Mesendoderm (in vitro differentiated cells): ENCODE data around the gene LAMTOR1.

Experiments used
- DNase-seq: peaks from one replicate; pipeline ENCODE4 v3.0.0; 2013
- H2AK5ac ChIP-seq: 2 replicates; pipeline ENCODE4 v1.6.1; 2013; ENCODE audit warnings: low read length, inconsistent platforms
- H2BK120ac ChIP-seq: 2 replicates; pipeline ENCODE4 v1.6.1; 2013; ENCODE audit warnings: low read depth, mild to moderate bottlenecking, low read length, moderate library complexity, mixed read lengths
- H2BK15ac ChIP-seq: replicated peaks from 2 replicates; pipeline ENCODE4 v1.6.1; 2013; ENCODE audit warnings: low read depth, mild to moderate bottlenecking, moderate library complexity
- H2BK5ac ChIP-seq: 2 replicates; pipeline ENCODE4 v1.6.1; 2013; ENCODE audit warnings: low read length, inconsistent platforms
- H3K18ac ChIP-seq: 2 replicates; pipeline ENCODE4 v1.6.1; 2013; ENCODE audit warnings: mild to moderate bottlenecking, low read length, mixed read lengths
- H3K23ac ChIP-seq: one replicate; pipeline ENCODE4 v1.6.1; 2013; ENCODE audit warnings: low read length
- H3K27ac ChIP-seq: 2 replicates; pipeline ENCODE4 v1.5.1; 2013; ENCODE audit warnings: low read depth, mild to moderate bottlenecking, inconsistent platforms, low read length, moderate library complexity
- H3K27me3 ChIP-seq: 2 replicates; pipeline ENCODE4 v1.6.1; 2013; ENCODE audit warnings: low read length, control low read depth, mild to moderate bottlenecking, inconsistent platforms; ENCODE audit not compliant: insufficient read depth, poor library complexity
- H3K36me3 ChIP-seq: 2 replicates; pipeline ENCODE4 v1.6.1; 2013; ENCODE audit warnings: low read length, inconsistent platforms; ENCODE audit not compliant: control insufficient read depth, insufficient read depth
- H3K4ac ChIP-seq: one replicate; pipeline ENCODE4 v1.6.1; 2013; ENCODE audit warnings: low read depth, mild to moderate bottlenecking, low read length, moderate library complexity
- H3K4me1 ChIP-seq: 2 replicates; pipeline ENCODE4 v1.6.1; 2013; ENCODE audit warnings: low read depth, low read length, inconsistent platforms; ENCODE audit not compliant: control insufficient read depth
- H3K4me2 ChIP-seq: 2 replicates; pipeline ENCODE4 v1.6.1; 2013; ENCODE audit warnings: low read length
- H3K4me3 ChIP-seq: 2 replicates; pipeline ENCODE4 v1.5.1; 2013; ENCODE audit warnings: mild to moderate bottlenecking, low read length
- H3K56ac ChIP-seq: one replicate; pipeline ENCODE4 v1.6.1; 2013; ENCODE audit warnings: low read length
- H3K79me1 ChIP-seq: 2 replicates; pipeline ENCODE4 v1.6.1; 2013; ENCODE audit warnings: low read length, inconsistent platforms
- H3K79me2 ChIP-seq: 2 replicates; pipeline ENCODE4 v1.6.1; 2013; ENCODE audit warnings: mild to moderate bottlenecking, low read length; ENCODE audit not compliant: control insufficient read depth, insufficient read depth
- H3K9ac ChIP-seq: 2 replicates; pipeline ENCODE4 v1.6.1; 2013; ENCODE audit warnings: low read length, inconsistent platforms
- H4K5ac ChIP-seq: one replicate; pipeline ENCODE4 v1.6.1; 2013; ENCODE audit warnings: low read length
- H4K8ac ChIP-seq: one replicate; pipeline ENCODE4 v1.6.1; 2013; ENCODE audit warnings: low read depth, mild to moderate bottlenecking, control low read depth, low read length, moderate library complexity
- WGBS: extraction: QIAGEN DNeasy Blood & Tissue Kit; methylation state at CpG from one replicate; pipeline ENCODE4 v1.1.7; 2013; ENCODE audit warnings: low lambda C conversion rate, missing lambda C conversion rate; ENCODE audit not compliant: insufficient coverage; ENCODE audit errors: extremely low coverage; 5-methylcytosine and 5-hydroxymethylcytosine counted together

The LAMTOR1 gene

DNA sequence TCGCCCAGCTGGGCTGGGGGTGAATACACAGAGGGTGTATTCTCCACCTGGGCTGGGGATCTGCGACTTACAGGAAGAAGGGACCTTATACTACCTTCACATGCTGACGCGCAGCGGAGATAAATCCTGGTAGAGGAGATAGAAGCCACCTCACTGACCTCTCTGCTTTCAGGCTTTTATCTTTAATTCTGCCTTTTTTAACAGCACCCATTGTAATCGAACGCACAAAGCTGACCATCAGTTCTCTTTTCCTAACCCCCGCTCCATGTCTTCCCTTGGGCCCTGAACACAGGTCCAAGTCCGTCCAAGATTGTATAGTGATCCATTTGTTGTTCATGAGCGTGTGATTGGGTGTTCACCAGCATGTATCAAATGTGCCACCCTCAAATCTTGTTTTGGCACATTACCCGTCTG, 664 bp upstream of the LAMTOR1 start:
- H3K56ac ChIP-seq: peak overlapping the region; percentile 87
- H2BK120ac ChIP-seq: no peak overlapping the region
- peak overlapping the region; percentile 5 for H3K4me2 ChIP-seq
- H3K4me1 ChIP-seq: peaks cover 5% of the 10 kb centered on the region
- no peaks in the 10 kb centered on the region for H3K27me3 ChIP-seq
- peaks cover 29% of the 10 kb centered on the region for H3K79me1 ChIP-seq
- H4K8ac ChIP-seq: peak overlapping the region; percentile 68
- DNase-seq: no peak
- no peak overlapping the region for H3K23ac ChIP-seq
- H3K36me3 ChIP-seq: peaks cover under 1% of the 10 kb centered on the region
- peaks cover 27% of the 10 kb centered on the region for H3K79me2 ChIP-seq
- H3K9ac ChIP-seq: peak overlapping the region; percentile 57
- no peak overlapping the region for H3K4me3 ChIP-seq
- WGBS: no CpG with 5 or more reads among the region's 11 CpGs
- H3K4ac ChIP-seq: peak overlapping the region; percentile 90
- H2AK5ac ChIP-seq: peak overlapping the region; percentile 4
- H2BK15ac ChIP-seq: no peak overlapping the region
- H2BK5ac ChIP-seq: peak overlapping the region; percentile 5
- no peak overlapping the region for H3K18ac ChIP-seq
- peak overlapping the region; percentile 46 for H3K27ac ChIP-seq
- peak overlapping the region; percentile 64 for H4K5ac ChIP-seq

DNA sequence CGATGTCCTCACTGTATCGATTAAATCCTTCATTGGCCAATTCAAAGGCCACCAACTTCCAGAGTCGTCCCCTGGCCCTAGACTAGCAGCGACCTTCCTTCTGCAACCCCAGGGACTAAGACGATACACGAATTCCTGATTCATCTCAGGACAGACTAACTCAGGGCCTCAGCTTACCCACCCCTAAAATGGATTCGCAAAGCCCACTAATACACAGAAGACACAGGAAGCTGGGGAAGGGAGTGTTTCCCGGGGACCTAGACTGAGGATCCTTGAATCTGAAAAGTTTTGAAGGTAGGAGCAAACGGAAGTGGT, 509 bp downstream of the LAMTOR1 start:
- Histone ChIP-seq H2BK120ac (peak overlapping the region; percentile 75), H2BK5ac (peak overlapping the region; percentile 69), H3K36me3 (peaks cover 6% of the 10 kb centered on the region), H3K4ac (peak overlapping the region; percentile 94), H3K18ac (peak overlapping the region; percentile 85), H3K4me1 (peaks cover 5% of the 10 kb centered on the region), H3K23ac (peak overlapping the region; percentile 75), H3K79me1 (peaks cover 31% of the 10 kb centered on the region), H3K4me3 (peak overlapping the region; percentile 88), H3K79me2 (peaks cover 27% of the 10 kb centered on the region), H3K27ac (peak overlapping the region; percentile 93), H2BK15ac (no peak overlapping the region), H4K8ac (peak overlapping the region; percentile 59), H3K9ac (peak overlapping the region; percentile 88), H3K4me2 (peak overlapping the region; percentile 94), H3K27me3 (no peaks in the 10 kb centered on the region), H2AK5ac (peak overlapping the region; percentile 80), H4K5ac (no peak overlapping the region), H3K56ac (peak overlapping the region; percentile 98)
- DNase-seq: no peak
- no CpG with 5 or more reads among the region's 9 CpGs for WGBS

DNA sequence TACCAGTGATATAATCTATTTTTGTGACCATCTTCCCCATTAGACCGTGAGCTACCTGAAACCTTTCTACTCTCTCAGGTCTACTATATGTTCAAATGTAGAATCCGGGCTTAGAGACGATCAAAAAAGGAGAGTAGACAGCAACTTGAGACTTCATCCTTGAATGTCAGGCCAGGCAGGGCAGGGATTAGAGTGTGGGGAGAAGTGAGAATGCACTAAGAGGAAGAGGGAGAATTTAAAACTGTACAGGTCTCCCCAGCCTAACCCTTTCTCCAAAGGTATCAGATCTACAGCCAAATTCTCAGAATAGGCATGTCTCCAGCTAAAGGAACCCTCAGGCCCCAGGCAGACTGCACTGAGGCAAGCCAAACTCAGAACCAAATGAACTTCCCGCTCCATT, 935 bp downstream of the LAMTOR1 start:
- Histone ChIP-seq H4K8ac (no peak overlapping the region), H3K18ac (no peak overlapping the region), H2BK120ac (no peak overlapping the region), H3K79me2 (peaks cover 27% of the 10 kb centered on the region), H4K5ac (no peak overlapping the region), H3K4me3 (peak overlapping the region; percentile 88), H2BK15ac (no peak overlapping the region), H3K79me1 (peaks cover 31% of the 10 kb centered on the region), H2AK5ac (peak overlapping the region; percentile 80), H3K23ac (no peak overlapping the region), H3K9ac (peak overlapping the region; percentile 88), H3K4me2 (peak overlapping the region; percentile 94), H3K27me3 (no peaks in the 10 kb centered on the region), H3K36me3 (peaks cover 6% of the 10 kb centered on the region), H3K27ac (no peak overlapping the region), H3K56ac (peak overlapping the region; percentile 98), H2BK5ac (no peak overlapping the region), H3K4me1 (peaks cover 5% of the 10 kb centered on the region), H3K4ac (no peak overlapping the region)
- no peak for DNase-seq
- WGBS: no CpG with 5 or more reads among the region's 4 CpGs

DNA sequence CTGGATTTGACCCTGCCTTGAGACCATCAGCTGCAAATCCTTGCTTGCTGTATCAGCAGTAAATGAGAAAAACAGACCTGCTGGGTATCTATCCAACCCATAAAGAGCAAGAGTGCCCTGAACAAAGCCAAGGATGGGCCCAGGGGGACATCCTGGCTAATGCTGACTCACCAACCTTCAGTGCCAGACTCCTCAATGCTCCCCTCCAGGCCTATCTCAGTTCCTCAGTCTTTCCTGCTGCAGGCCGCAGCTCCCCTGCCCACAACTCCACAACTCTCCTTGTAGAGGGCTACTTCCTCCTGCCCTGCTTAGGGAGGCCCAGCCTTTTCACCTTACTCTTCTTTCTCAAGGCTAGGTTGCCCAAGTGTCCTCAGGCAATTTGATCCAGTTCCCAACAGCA, 2.6 kb downstream of the LAMTOR1 start:
- H2BK120ac ChIP-seq: no peak overlapping the region
- H3K27me3 ChIP-seq: no peaks in the 10 kb centered on the region
- no peak overlapping the region for H3K23ac ChIP-seq
- no peak overlapping the region for H3K9ac ChIP-seq
- no peak overlapping the region for H3K4me2 ChIP-seq
- H2BK15ac ChIP-seq: no peak overlapping the region
- DNase-seq: no peak
- WGBS: no CpG with 5 or more reads among the region's 1 CpG
- no peak overlapping the region for H3K56ac ChIP-seq
- H3K79me1 ChIP-seq: peaks cover 31% of the 10 kb centered on the region
- peaks cover 6% of the 10 kb centered on the region for H3K36me3 ChIP-seq
- H4K5ac ChIP-seq: no peak overlapping the region
- H4K8ac ChIP-seq: no peak overlapping the region
- H3K27ac ChIP-seq: no peak overlapping the region
- no peak overlapping the region for H2AK5ac ChIP-seq
- H3K4me3 ChIP-seq: no peak overlapping the region
- no peak overlapping the region for H2BK5ac ChIP-seq
- peaks cover 27% of the 10 kb centered on the region for H3K79me2 ChIP-seq
- H3K18ac ChIP-seq: no peak overlapping the region
- H3K4me1 ChIP-seq: peaks cover 5% of the 10 kb centered on the region
- H3K4ac ChIP-seq: no peak overlapping the region

GRCh38 chr11:72100009-72100408, 3.1 kb downstream of the LAMTOR1 start:
- no peak overlapping the region for H3K23ac ChIP-seq
- no peak overlapping the region for H2BK15ac ChIP-seq
- no peaks in the 10 kb centered on the region for H3K27me3 ChIP-seq
- H3K4me1 ChIP-seq: peaks cover 5% of the 10 kb centered on the region
- H2BK120ac ChIP-seq: no peak overlapping the region
- no CpG with 5 or more reads among the region's 3 CpGs for WGBS
- H4K5ac ChIP-seq: no peak overlapping the region
- H3K4me2 ChIP-seq: no peak overlapping the region
- H3K79me1 ChIP-seq: peaks cover 31% of the 10 kb centered on the region
- H3K36me3 ChIP-seq: peaks cover 7% of the 10 kb centered on the region
- no peak overlapping the region for H3K56ac ChIP-seq
- peaks cover 27% of the 10 kb centered on the region for H3K79me2 ChIP-seq
- H3K27ac ChIP-seq: no peak overlapping the region
- no peak overlapping the region for H4K8ac ChIP-seq
- H2AK5ac ChIP-seq: no peak overlapping the region
- no peak for DNase-seq
- H3K4ac ChIP-seq: no peak overlapping the region
- no peak overlapping the region for H3K18ac ChIP-seq
- no peak overlapping the region for H2BK5ac ChIP-seq
- H3K4me3 ChIP-seq: no peak overlapping the region
- no peak overlapping the region for H3K9ac ChIP-seq

GRCh38 chr11:72098741-72099140, 4.4 kb downstream of the LAMTOR1 start:
- H3K27me3 ChIP-seq: no peaks in the 10 kb centered on the region
- peaks cover 5% of the 10 kb centered on the region for H3K4me1 ChIP-seq
- H3K23ac ChIP-seq: no peak overlapping the region
- H2BK5ac ChIP-seq: no peak overlapping the region
- no peak overlapping the region for H3K56ac ChIP-seq
- no peak overlapping the region for H3K4me3 ChIP-seq
- no CpG with 5 or more reads among the region's 3 CpGs for WGBS
- H3K36me3 ChIP-seq: peaks cover 8% of the 10 kb centered on the region
- no peak overlapping the region for H4K5ac ChIP-seq
- no peak overlapping the region for H3K18ac ChIP-seq
- no peak overlapping the region for H3K27ac ChIP-seq
- no peak overlapping the region for H3K4ac ChIP-seq
- H2BK120ac ChIP-seq: no peak overlapping the region
- H3K79me2 ChIP-seq: peaks cover 27% of the 10 kb centered on the region
- peaks cover 31% of the 10 kb centered on the region for H3K79me1 ChIP-seq
- H2AK5ac ChIP-seq: no peak overlapping the region
- no peak overlapping the region for H2BK15ac ChIP-seq
- no peak overlapping the region for H3K4me2 ChIP-seq
- no peak overlapping the region for H4K8ac ChIP-seq
- no peak for DNase-seq
- H3K9ac ChIP-seq: no peak overlapping the region
